ENCODE data around the gene CHST10. TPM values are rescaled to one million over a fixed set of nuclear protein-coding genes. Genes with fewer than 3 reads are reported as not detected.

Gene CHST10
- total and polyA plus RNA-seq, 10 donors, result 4.0 to 9.7 (median 6.2) TPM

- peaks cover 0 to 68% (median 23%) of the 10 kb centered on the region in 6 donors for H3K36me3 ChIP-seq
- intact Hi-C loops (cut with DNase I; ENCODE audit: low total_unique reads), result no loop called here
- no peak overlapping the region for H3K27ac ChIP-seq
- TF ChIP-seq POLR2AphosphoS5 (IDR thresholded peaks at IDR 0.05) (no peak), CTCF (IDR thresholded peaks at IDR 0.05 in 8 of 11, conservative IDR thresholded peaks at IDR 0.05 in 3 of 11) (no peak), POLR2A (IDR thresholded peaks at IDR 0.05) (no peak)
- H3K4me1 ChIP-seq, result no peaks in the 10 kb centered on the region
- no peaks in the 10 kb centered on the region for H3K27me3 ChIP-seq (replicated peaks in 1 of 7)
- no peak overlapping the region for H3K4me3 ChIP-seq
- DNase-seq, result no peak
- 92 to 98% (median 94%) methylated on average over 11 to 13 of the region's 13 CpGs for WGBS, 5 donors
- no peaks in the 10 kb centered on the region for H3K9me3 ChIP-seq
These were observed 11.9 kb downstream of the CHST10 start for GRCh38 chr2:100405403-100406119.

GRCh38 chr2:100404411-100404810 lies 13.1 kb downstream of the CHST10 start:
- H3K36me3 ChIP-seq, result peaks cover 0 to 75% (median 23%) of the 10 kb centered on the region in 6 donors
- no peak overlapping the region for H3K4me3 ChIP-seq
- 95 to 99% (median 96%) methylated on average over 7 of the region's 7 CpGs for WGBS, 5 donors
- no peaks in the 10 kb centered on the region for H3K4me1 ChIP-seq
- no peaks in the 10 kb centered on the region for H3K9me3 ChIP-seq
- TF ChIP-seq POLR2A (IDR thresholded peaks at IDR 0.05) (no peak), POLR2AphosphoS5 (IDR thresholded peaks at IDR 0.05) (no peak), CTCF (IDR thresholded peaks at IDR 0.05 in 8 of 11, conservative IDR thresholded peaks at IDR 0.05 in 3 of 11) (no peak)
- H3K27ac ChIP-seq, result no peak overlapping the region
- intact Hi-C loops (cut with DNase I; ENCODE audit: low total_unique reads), result no loop called here
- no peaks in the 10 kb centered on the region for H3K27me3 ChIP-seq (replicated peaks in 1 of 7)
- DNase-seq, result no peak

GRCh38 chr2:100403722-100404121 lies 13.7 kb downstream of the CHST10 start:
- no peak overlapping the region for H3K27ac ChIP-seq
- H3K36me3 ChIP-seq, result peaks cover 0 to 75% (median 23%) of the 10 kb centered on the region in 6 donors
- no peak overlapping the region for H3K4me3 ChIP-seq
- H3K4me1 ChIP-seq, result no peaks in the 10 kb centered on the region
- intact Hi-C loops (cut with DNase I; ENCODE audit: low total_unique reads), result no loop called here
- no peak for DNase-seq
- no peaks in the 10 kb centered on the region for H3K27me3 ChIP-seq (replicated peaks in 1 of 7)
- 69 to 95% (median 84%) methylated on average over 6 to 10 of the region's 10 CpGs for WGBS, 5 donors
- no peaks in the 10 kb centered on the region for H3K9me3 ChIP-seq
- TF ChIP-seq POLR2A (IDR thresholded peaks at IDR 0.05) (no peak), POLR2AphosphoS5 (IDR thresholded peaks at IDR 0.05) (no peak), CTCF (IDR thresholded peaks at IDR 0.05 in 8 of 11, conservative IDR thresholded peaks at IDR 0.05 in 3 of 11) (no peak)

GRCh38 chr2:100401268-100401667 lies 16.2 kb downstream of the CHST10 start:
- H3K4me3 ChIP-seq, result no peak overlapping the region
- H3K27ac ChIP-seq, result no peak overlapping the region
- no peak for DNase-seq
- 91 to 96% (median 95%) methylated on average over 7 of the region's 7 CpGs for WGBS, 5 donors
- intact Hi-C loops (cut with DNase I; ENCODE audit: low total_unique reads), result no loop called here
- peaks cover 0 to 78% (median 22%) of the 10 kb centered on the region in 6 donors for H3K36me3 ChIP-seq
- H3K9me3 ChIP-seq, result no peaks in the 10 kb centered on the region
- H3K27me3 ChIP-seq (replicated peaks in 1 of 7), result no peaks in the 10 kb centered on the region
- TF ChIP-seq POLR2AphosphoS5 (IDR thresholded peaks at IDR 0.05) (no peak), CTCF (IDR thresholded peaks at IDR 0.05 in 8 of 11, conservative IDR thresholded peaks at IDR 0.05 in 3 of 11) (no peak), POLR2A (IDR thresholded peaks at IDR 0.05) (no peak)
- no peaks in the 10 kb centered on the region for H3K4me1 ChIP-seq

Measured in spleen (tissue), 11 donors.